HCT116 (cell line): ENCODE data around the gene PRKG1. TPM values are rescaled to one million over a fixed set of nuclear protein-coding genes. Genes with fewer than 3 reads are reported as not detected.

ENCODE experiments used
- ATAC-seq: fragments of 200-7000 bp; cut with Tn5 transposase; 2 replicates; pipeline ENCODE4 v1.9.1; 2020; ENCODE audit warnings: mild to moderate bottlenecking, moderate library complexity
- BruUV-seq: library from RNA; stranded (reverse); fragments of 400-500 nt; replicated peaks from 2 replicates; lab custom pipeline; 2021; lab: Mats Ljungman, UMichigan
- CTCF ChIA-PET: fragments of 300-600 bp; sonication (Branson Sonifier 250); formaldehyde crosslinking; loops from one replicate; lab custom pipeline; 2021; ENCODE audit warnings: antibody characterized with exemption; lab: Charles Lee
- POLR2A ChIA-PET: fragments of 300-600, 350-600 bp; sonication (Branson Sonifier 250); formaldehyde crosslinking; loops from one replicate; lab custom pipeline; 2021; ENCODE audit warnings: antibody characterized with exemption; lab: Charles Lee
- RAD21 ChIA-PET, 2 experiments: fragments of 300-600 bp; sonication (Branson Sonifier 250); formaldehyde crosslinking; loops; one replicate each; lab custom pipeline; 2023; ENCODE audit warnings: low total read pairs in 2 of 2; ENCODE audit not compliant: uncharacterized antibody in 2 of 2, unreplicated experiment in 2 of 2, low non-redundant PET in 1 of 2; lab: Charles Lee
- DNase-seq: peaks from one replicate; pipeline ENCODE4 v3.0.0-alpha.2; 2010; ENCODE audit warnings: low read depth, low spot score
- H2AFZ ChIP-seq: fragments of 200-600 bp; shearing (Covaris generic), sonication (generic); 2 replicates; pipeline ENCODE4 v1.6.1; 2017; ENCODE audit warnings: low read depth, mixed run types, mixed read lengths, antibody characterized with exemption, low read length; ENCODE audit not compliant: poor library complexity, severe bottlenecking
- H3K27ac ChIP-seq: 2 replicates; pipeline ENCODE4 v1.5.1; 2012; ENCODE audit warnings: low read depth, low read length
- H3K27me3 ChIP-seq: fragments of 200-600 bp; sonication (generic); 2 replicates; pipeline ENCODE4 v1.6.1; 2016; ENCODE audit warnings: mixed run types, low read length, mixed read lengths; ENCODE audit not compliant: insufficient read depth
- H3K36me3 ChIP-seq, 2 experiments: fragments of 200-500 bp in 1 of 2; fragments of 200-600 bp in 1 of 2; sonication (Bioruptor generic) in 1 of 2; sonication (generic) in 1 of 2; 2 replicates each; pipeline versions ENCODE4 v1.5.1 to v1.6.1; 2014 to 2016; ENCODE audit warnings: low read length in 2 of 2, inconsistent platforms in 1 of 2, mixed read lengths in 1 of 2, mixed run types in 1 of 2; ENCODE audit not compliant: insufficient read depth in 2 of 2, control insufficient read depth in 1 of 2
- H3K4me1 ChIP-seq, 2 experiments: fragments of 200-600 bp in 1 of 2; sonication (generic) in 1 of 2; 2 replicates each; pipeline versions ENCODE4 v1.5.1 to v1.6.1; 2012 to 2017; ENCODE audit warnings: low read length in 2 of 2, inconsistent platforms in 1 of 2, mild to moderate bottlenecking in 1 of 2, mixed read lengths in 1 of 2, mixed run types in 1 of 2, moderate library complexity in 1 of 2; ENCODE audit not compliant: insufficient read depth in 2 of 2, control insufficient read depth in 1 of 2
- H3K4me2 ChIP-seq: fragments of 200-600 bp; sonication (generic); 2 replicates; pipeline ENCODE4 v1.6.1; 2017; ENCODE audit warnings: mixed run types, low read length, mixed read lengths
- H3K4me3 ChIP-seq, 2 experiments: fragments of 200-600 bp in 1 of 2; sonication (generic) in 1 of 2; replicated peaks in 1 of 2; 2 replicates each; pipeline ENCODE4 v1.5.1; 2011 to 2016; ENCODE audit warnings: low read length in 2 of 2, control low read depth in 1 of 2, low read depth in 1 of 2, mild to moderate bottlenecking in 1 of 2, mixed read lengths in 1 of 2, mixed run types in 1 of 2
- H3K79me2 ChIP-seq: fragments of 200-600 bp; sonication (generic); 2 replicates; pipeline ENCODE4 v1.6.1; 2017; ENCODE audit warnings: mild to moderate bottlenecking, mixed run types, low read length, moderate library complexity, mixed read lengths; ENCODE audit not compliant: insufficient read depth
- H3K9ac ChIP-seq: fragments of 200-600 bp; sonication (generic); 2 replicates; pipeline ENCODE4 v1.6.1; 2016; ENCODE audit warnings: low read length, mixed read lengths
- H3K9me2 ChIP-seq: fragments of 200-600 bp; sonication (generic), shearing (Covaris generic); 2 replicates; pipeline ENCODE4 v1.6.1; 2017; ENCODE audit warnings: mixed run types, mild to moderate bottlenecking, moderate library complexity; ENCODE audit not compliant: insufficient read depth
- H3K9me3 ChIP-seq, 2 experiments: fragments of 200-500 bp in 1 of 2; fragments of 200-600 bp in 1 of 2; sonication (Bioruptor generic) in 1 of 2; sonication (generic) in 1 of 2; 2 replicates each; pipeline ENCODE4 v1.6.1; 2014 to 2017; ENCODE audit warnings: low read length in 2 of 2, mixed read lengths in 2 of 2, inconsistent platforms in 1 of 2, low read depth in 1 of 2, mild to moderate bottlenecking in 1 of 2, mixed run types in 1 of 2, moderate library complexity in 1 of 2; ENCODE audit not compliant: control insufficient read depth in 1 of 2, insufficient read depth in 1 of 2
- H4K20me1 ChIP-seq: fragments of 200-600 bp; sonication (generic), shearing (Covaris generic); 2 replicates; pipeline ENCODE4 v1.6.1; 2017; ENCODE audit warnings: mixed run types, mild to moderate bottlenecking, moderate library complexity; ENCODE audit not compliant: insufficient read depth
- CBX3 ChIP-seq: IDR thresholded peaks from 2 replicates; pipeline ENCODE4 v1.6.1; 2012; ENCODE audit warnings: low read depth
- CEBPB ChIP-seq: IDR thresholded peaks from 2 replicates; pipeline ENCODE4 v1.6.1; 2012; ENCODE audit warnings: low read depth
- EZH2 ChIP-seq: fragments of 200-600 bp; sonication (generic); IDR thresholded peaks from 2 replicates; pipeline ENCODE4 v1.6.1; 2017; ENCODE audit warnings: antibody characterized with exemption, mixed run types
- EZH2phosphoT487 ChIP-seq: fragments of 200-600 bp; IDR thresholded peaks from 2 replicates; pipeline ENCODE4 v1.6.1; 2018; ENCODE audit warnings: antibody characterized with exemption, borderline replicate concordance
- JUND ChIP-seq: IDR thresholded peaks from 2 replicates; pipeline ENCODE4 v1.6.1; 2012
- MAX ChIP-seq: IDR thresholded peaks from 2 replicates; pipeline ENCODE4 v1.6.1; 2012
- POLR2AphosphoS5 ChIP-seq: IDR thresholded peaks from 2 replicates; pipeline ENCODE4 v1.6.1; 2011; ENCODE audit warnings: mild to moderate bottlenecking, low read depth, low read length, moderate library complexity
- RAD21 ChIP-seq: IDR thresholded peaks from 2 replicates; pipeline ENCODE4 v1.6.1; 2012; ENCODE audit warnings: low read depth, mild to moderate bottlenecking
- REST ChIP-seq: IDR thresholded peaks from 2 replicates; pipeline ENCODE4 v1.6.1; 2012; ENCODE audit warnings: low read depth
- SIN3A ChIP-seq: IDR thresholded peaks from 2 replicates; pipeline ENCODE4 v1.6.1; 2012; ENCODE audit warnings: low read depth
- SP1 ChIP-seq: IDR thresholded peaks from 2 replicates; pipeline ENCODE4 v1.6.1; 2012; ENCODE audit warnings: low read depth
- SRF ChIP-seq: IDR thresholded peaks from 2 replicates; pipeline ENCODE4 v1.6.1; 2012; ENCODE audit warnings: low read depth
- YY1 ChIP-seq: IDR thresholded peaks from 2 replicates; pipeline ENCODE4 v1.6.1; 2011; ENCODE audit warnings: low read length, low read depth, moderate library complexity, mild to moderate bottlenecking; ENCODE audit not compliant: insufficient replicate concordance; ENCODE audit errors: extremely low read depth
- ZFX ChIP-seq: fragments of 450-650 bp; IDR thresholded peaks from 2 replicates; pipeline ENCODE4 v1.6.1; 2017
- ZNF274 ChIP-seq: fragments of 200-500 bp; sonication (Bioruptor generic); IDR thresholded peaks from 2 replicates; pipeline ENCODE4 v1.6.1; 2014; ENCODE audit warnings: mild to moderate bottlenecking, low read depth, low read length, inconsistent platforms
- intact Hi-C: fragments of 100-400 bp; cut with micrococcal nuclease; formaldehyde crosslinking; loops from 2 replicates; pipeline ENCODE4 v1.10.0; 2022
- total RNA-seq: library from RNA; stranded (reverse); gene quantifications from one replicate; pipeline ENCODE4 v1.2.1, GENCODE V29; 2021; ENCODE audit not compliant: unreplicated experiment
- TF ChIP-seq, protein P1 (sequence below): IDR thresholded peaks from 2 replicates; pipeline ENCODE4 v1.6.1; 2012
- TF ChIP-seq, protein P2 (sequence below), 3 experiments: fragments of 200-600 bp in 1 of 3; sonication (generic) in 1 of 3; IDR thresholded peaks in 2 of 3; conservative IDR thresholded peaks in 1 of 3; 2 replicates each; pipeline ENCODE4 v1.5.1; 2012 to 2017; ENCODE audit warnings: low read depth in 2 of 3, low read length in 2 of 3, antibody characterized with exemption in 1 of 3, borderline replicate concordance in 1 of 3, control low read depth in 1 of 3, mild to moderate bottlenecking in 1 of 3, mixed read lengths in 1 of 3, mixed run types in 1 of 3, moderate library complexity in 1 of 3; ENCODE audit not compliant: insufficient read depth in 1 of 3

PRKG1 gene
- total RNA-seq, 1 experiment from 2014 or later: 1.4 TPM

DNA sequence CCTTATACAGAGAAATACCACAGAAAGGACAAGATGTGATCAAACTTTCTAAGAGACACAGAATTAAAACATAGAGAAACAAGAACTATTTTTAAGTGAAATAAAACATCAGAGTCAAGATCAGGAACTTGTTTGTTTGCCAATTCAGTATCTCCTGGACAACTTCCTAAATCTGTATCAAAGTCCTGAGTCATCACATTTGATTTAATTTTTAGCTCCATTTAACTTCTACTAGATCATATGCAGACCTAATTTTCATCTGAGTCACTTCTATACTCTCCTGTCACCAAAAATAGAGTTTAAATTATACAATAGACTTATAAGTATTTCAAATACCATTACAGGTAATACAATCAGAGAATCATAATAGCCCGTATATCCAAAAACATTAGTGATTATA lies 268.1 kb downstream of the PRKG1 start (continued):
- TF ChIP-seq, protein P1, sequence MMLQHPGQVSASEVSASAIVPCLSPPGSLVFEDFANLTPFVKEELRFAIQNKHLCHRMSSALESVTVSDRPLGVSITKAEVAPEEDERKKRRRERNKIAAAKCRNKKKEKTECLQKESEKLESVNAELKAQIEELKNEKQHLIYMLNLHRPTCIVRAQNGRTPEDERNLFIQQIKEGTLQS: no peak
- no peak for TF ChIP-seq YY1

DNA sequence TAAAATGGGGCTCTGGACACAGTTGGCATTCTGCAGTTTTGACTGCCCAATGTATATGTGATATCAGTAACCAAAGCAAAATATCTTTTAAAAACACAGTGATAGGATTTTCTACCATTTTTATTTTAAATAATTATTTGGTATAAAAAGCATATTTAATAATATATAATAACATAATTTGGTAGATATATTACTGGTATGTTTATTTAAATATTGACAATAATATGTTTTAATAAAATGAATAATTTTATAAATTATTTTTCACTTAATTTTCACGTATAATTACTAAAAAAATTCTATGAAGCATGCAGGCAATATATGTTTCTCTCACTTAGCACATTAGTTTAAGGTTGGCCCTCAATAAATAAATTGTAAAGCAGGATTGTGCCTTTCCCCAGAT lies 269.1 kb downstream of the PRKG1 start:
- Histone ChIP-seq H3K9ac (no peak overlapping the region), H3K79me2 (no peaks in the 10 kb centered on the region), H3K36me3 (no peaks in the 10 kb centered on the region), H2AFZ (no peak overlapping the region), H3K4me3 (no peak overlapping the region), H3K4me2 (no peak overlapping the region), H3K27me3 (no peaks in the 10 kb centered on the region), H3K9me3 (no peaks in the 10 kb centered on the region), H3K9me2 (no peaks in the 10 kb centered on the region), H4K20me1 (no peaks in the 10 kb centered on the region), H3K27ac (no peak overlapping the region), H3K4me1 (no peaks in the 10 kb centered on the region)
- BruUV-seq: no TSS peak
- TF ChIP-seq POLR2AphosphoS5 (no peak), EZH2phosphoT487 (no peak), REST (no peak), MAX (no peak), ZFX (no peak), RAD21 (no peak), EZH2 (no peak), SIN3A (no peak), ZNF274 (no peak), JUND (no peak), CBX3 (no peak), CEBPB (no peak), SP1 (no peak), SRF (no peak)
- TF ChIP-seq, protein P2, sequence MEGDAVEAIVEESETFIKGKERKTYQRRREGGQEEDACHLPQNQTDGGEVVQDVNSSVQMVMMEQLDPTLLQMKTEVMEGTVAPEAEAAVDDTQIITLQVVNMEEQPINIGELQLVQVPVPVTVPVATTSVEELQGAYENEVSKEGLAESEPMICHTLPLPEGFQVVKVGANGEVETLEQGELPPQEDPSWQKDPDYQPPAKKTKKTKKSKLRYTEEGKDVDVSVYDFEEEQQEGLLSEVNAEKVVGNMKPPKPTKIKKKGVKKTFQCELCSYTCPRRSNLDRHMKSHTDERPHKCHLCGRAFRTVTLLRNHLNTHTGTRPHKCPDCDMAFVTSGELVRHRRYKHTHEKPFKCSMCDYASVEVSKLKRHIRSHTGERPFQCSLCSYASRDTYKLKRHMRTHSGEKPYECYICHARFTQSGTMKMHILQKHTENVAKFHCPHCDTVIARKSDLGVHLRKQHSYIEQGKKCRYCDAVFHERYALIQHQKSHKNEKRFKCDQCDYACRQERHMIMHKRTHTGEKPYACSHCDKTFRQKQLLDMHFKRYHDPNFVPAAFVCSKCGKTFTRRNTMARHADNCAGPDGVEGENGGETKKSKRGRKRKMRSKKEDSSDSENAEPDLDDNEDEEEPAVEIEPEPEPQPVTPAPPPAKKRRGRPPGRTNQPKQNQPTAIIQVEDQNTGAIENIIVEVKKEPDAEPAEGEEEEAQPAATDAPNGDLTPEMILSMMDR (IDR thresholded peaks at IDR 0.05 in 2 of 3, conservative IDR thresholded peaks at IDR 0.05 in 1 of 3; ENCODE audit: borderline replicate concordance in 1 of 3, insufficient read depth in 1 of 3, low read depth in 2 of 3, low read length in 2 of 3): no peak
- TF ChIP-seq, protein P1: no peak
- ChIA-PET RAD21 (no interaction called here), CTCF (no interaction called here), POLR2A (no interaction called here)
- DNase-seq: no peak
- no peak for ATAC-seq
- intact Hi-C loops: no loop called here
